DOHH2 (cell line): ENCODE measurements around the gene MARCO.

Experiments
- H3F3A ChIP-seq: fragments of 200-600 bp; sonication (generic), shearing (Covaris generic); 2 replicates; pipeline ENCODE4 v1.6.0; 2016; ENCODE audit warnings: antibody characterized with exemption, mild to moderate bottlenecking; ENCODE audit not compliant: control insufficient read depth, insufficient read depth
- H3K27ac ChIP-seq: fragments of 200-600 bp; sonication (generic); 2 replicates; pipeline ENCODE4 v1.5.1; 2014; ENCODE audit warnings: low read depth, mild to moderate bottlenecking, low read length, moderate library complexity
- H3K27me3 ChIP-seq: fragments of 200-600 bp; sonication (generic); 2 replicates; pipeline ENCODE4 v1.6.1; 2014; ENCODE audit warnings: mild to moderate bottlenecking, low read length, mixed read lengths; ENCODE audit not compliant: control insufficient read depth
- H3K36me3 ChIP-seq: fragments of 200-600 bp; sonication (generic); 2 replicates; pipeline ENCODE4 v1.6.1; 2014; ENCODE audit warnings: mild to moderate bottlenecking, low read length, moderate library complexity, mixed read lengths; ENCODE audit not compliant: control insufficient read depth
- H3K4me1 ChIP-seq: fragments of 200-600 bp; sonication (generic); 2 replicates; pipeline ENCODE4 v1.6.1; 2014; ENCODE audit warnings: mild to moderate bottlenecking, low read length, mixed read lengths; ENCODE audit not compliant: control insufficient read depth
- H3K4me2 ChIP-seq: fragments of 200-600 bp; sonication (generic); 2 replicates; pipeline ENCODE4 v1.6.0; 2014; ENCODE audit warnings: mild to moderate bottlenecking, low read length, moderate library complexity
- H3K4me3 ChIP-seq: fragments of 200-600 bp; sonication (generic); 2 replicates; pipeline ENCODE4 v1.5.1; 2014; ENCODE audit warnings: mild to moderate bottlenecking, low read length, mixed read lengths
- H3K79me2 ChIP-seq: fragments of 200-600 bp; sonication (generic); 2 replicates; pipeline ENCODE4 v1.6.1; 2014; ENCODE audit warnings: mild to moderate bottlenecking, low read length, mixed read lengths; ENCODE audit not compliant: control insufficient read depth
- H3K9me2 ChIP-seq: fragments of 200-600 bp; sonication (generic); replicated peaks from 2 replicates; pipeline ENCODE4 v1.6.1; 2014; ENCODE audit warnings: mild to moderate bottlenecking, low read length, mixed read lengths; ENCODE audit not compliant: control insufficient read depth
- H3K9me3 ChIP-seq: fragments of 200-600 bp; sonication (generic); 2 replicates; pipeline ENCODE4 v1.6.1; 2014; ENCODE audit warnings: antibody characterized with exemption, low read length, mixed read lengths; ENCODE audit not compliant: control insufficient read depth, insufficient read depth
- H4K20me1 ChIP-seq: fragments of 200-600 bp; sonication (generic); 2 replicates; pipeline ENCODE4 v1.6.0; 2014; ENCODE audit warnings: low read depth, mild to moderate bottlenecking, antibody characterized with exemption, low read length, moderate library complexity; ENCODE audit not compliant: control insufficient read depth, insufficient read depth
- EZH2phosphoT487 ChIP-seq: fragments of 200-600 bp; sonication (generic); IDR thresholded peaks from 2 replicates; pipeline ENCODE4 v1.6.1; 2017; ENCODE audit warnings: borderline replicate concordance, mild to moderate bottlenecking, antibody characterized with exemption, low read length, moderate library complexity, mixed read lengths
- TF ChIP-seq, protein P1 (sequence below): fragments of 200-600 bp; sonication (generic); IDR thresholded peaks from one replicate; pipeline ENCODE4 v1.5.1; 2014; ENCODE audit warnings: antibody characterized with exemption, mild to moderate bottlenecking, low read depth, low read length; ENCODE audit not compliant: poor library complexity, severe bottlenecking

Gene MARCO

GRCh38 chr2:118989481-118989880, 47.5 kb downstream of the MARCO start:
- Histone ChIP-seq H3K36me3 (no peaks in the 10 kb centered on the region), H3K9me2 (no peaks in the 10 kb centered on the region), H3K79me2 (no peaks in the 10 kb centered on the region), H3K4me1 (no peaks in the 10 kb centered on the region), H4K20me1 (no peaks in the 10 kb centered on the region), H3K27ac (no peak overlapping the region), H3K9me3 (no peaks in the 10 kb centered on the region), H3K4me2 (no peak overlapping the region), H3F3A (no peaks in the 10 kb centered on the region), H3K4me3 (no peak overlapping the region), H3K27me3 (no peaks in the 10 kb centered on the region; the same call in 1 of the 2 replicates)
- no peak for TF ChIP-seq EZH2phosphoT487
- TF ChIP-seq, protein P1, sequence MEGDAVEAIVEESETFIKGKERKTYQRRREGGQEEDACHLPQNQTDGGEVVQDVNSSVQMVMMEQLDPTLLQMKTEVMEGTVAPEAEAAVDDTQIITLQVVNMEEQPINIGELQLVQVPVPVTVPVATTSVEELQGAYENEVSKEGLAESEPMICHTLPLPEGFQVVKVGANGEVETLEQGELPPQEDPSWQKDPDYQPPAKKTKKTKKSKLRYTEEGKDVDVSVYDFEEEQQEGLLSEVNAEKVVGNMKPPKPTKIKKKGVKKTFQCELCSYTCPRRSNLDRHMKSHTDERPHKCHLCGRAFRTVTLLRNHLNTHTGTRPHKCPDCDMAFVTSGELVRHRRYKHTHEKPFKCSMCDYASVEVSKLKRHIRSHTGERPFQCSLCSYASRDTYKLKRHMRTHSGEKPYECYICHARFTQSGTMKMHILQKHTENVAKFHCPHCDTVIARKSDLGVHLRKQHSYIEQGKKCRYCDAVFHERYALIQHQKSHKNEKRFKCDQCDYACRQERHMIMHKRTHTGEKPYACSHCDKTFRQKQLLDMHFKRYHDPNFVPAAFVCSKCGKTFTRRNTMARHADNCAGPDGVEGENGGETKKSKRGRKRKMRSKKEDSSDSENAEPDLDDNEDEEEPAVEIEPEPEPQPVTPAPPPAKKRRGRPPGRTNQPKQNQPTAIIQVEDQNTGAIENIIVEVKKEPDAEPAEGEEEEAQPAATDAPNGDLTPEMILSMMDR, result no peak

DNA sequence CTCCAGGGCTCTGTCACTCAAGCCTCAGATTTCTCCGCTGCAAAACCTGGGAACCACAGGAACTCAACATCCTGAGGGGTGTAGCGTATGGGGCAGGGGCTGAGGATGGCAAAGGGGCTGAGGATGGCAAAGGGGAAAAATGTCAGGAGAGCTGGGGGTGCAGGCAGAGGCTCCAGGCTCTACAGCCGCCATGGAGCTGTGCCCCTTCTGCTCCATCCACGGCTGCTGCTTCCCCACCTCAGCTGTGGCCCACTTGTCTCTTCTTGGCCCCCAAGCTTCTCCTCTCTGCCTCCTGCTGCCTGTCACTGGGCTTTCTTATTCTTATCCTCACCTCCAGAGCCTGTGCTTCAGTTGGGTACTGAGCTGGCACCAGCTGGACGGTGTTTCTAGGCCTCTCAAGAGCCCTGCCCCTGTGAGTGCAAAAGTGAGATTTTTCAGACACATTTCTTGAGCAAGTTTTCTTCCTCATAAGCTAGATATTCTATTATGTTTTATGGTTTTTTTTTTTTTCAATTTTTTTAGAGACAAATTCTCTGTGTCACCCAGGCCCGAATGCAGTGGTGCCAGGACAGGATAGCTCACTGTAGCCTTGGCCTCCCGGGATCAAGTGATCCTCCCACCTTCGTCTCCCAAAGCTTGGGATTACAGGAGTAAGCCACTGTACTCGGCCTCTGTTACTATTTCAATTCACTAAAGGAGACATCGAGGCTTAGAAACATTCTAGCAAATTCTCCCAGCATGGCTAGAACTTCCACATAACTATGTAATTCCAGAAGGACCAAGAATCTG, 49.0 kb downstream of the MARCO start:
- Histone ChIP-seq H3K27me3 (no peaks in the 10 kb centered on the region; the same call in 1 of the 2 replicates), H4K20me1 (no peaks in the 10 kb centered on the region), H3F3A (no peaks in the 10 kb centered on the region), H3K9me2 (no peaks in the 10 kb centered on the region), H3K4me2 (no peak overlapping the region), H3K27ac (no peak overlapping the region), H3K4me3 (no peak overlapping the region), H3K4me1 (no peaks in the 10 kb centered on the region), H3K9me3 (no peaks in the 10 kb centered on the region), H3K36me3 (no peaks in the 10 kb centered on the region), H3K79me2 (no peaks in the 10 kb centered on the region)
- TF ChIP-seq EZH2phosphoT487, result no peak
- TF ChIP-seq, protein P1, result no peak

GRCh38 chr2:118991554-118991953, 49.6 kb downstream of the MARCO start:
- Histone ChIP-seq H3K27ac (no peak overlapping the region), H3K79me2 (no peaks in the 10 kb centered on the region), H3K27me3 (no peaks in the 10 kb centered on the region; the same call in 1 of the 2 replicates), H3K9me3 (no peaks in the 10 kb centered on the region), H3K4me3 (no peak overlapping the region), H3K4me1 (no peaks in the 10 kb centered on the region), H3K9me2 (no peaks in the 10 kb centered on the region), H3K4me2 (no peak overlapping the region), H3K36me3 (no peaks in the 10 kb centered on the region), H3F3A (no peaks in the 10 kb centered on the region), H4K20me1 (no peaks in the 10 kb centered on the region)
- no peak for TF ChIP-seq EZH2phosphoT487
- TF ChIP-seq, protein P1, result no peak
